HG03469 (cell line): ENCODE measurements around the gene NTM.
A peak's percentile ranks its signal among the peaks of the same experiment; 100 is the strongest.

Experiments used
- ATAC-seq: cut with Tn5 transposase; IDR thresholded peaks from one replicate; pipeline ENCODE4 v1.9.1; 2021; ENCODE audit warnings: mild to moderate bottlenecking, moderate library complexity, moderate number of reproducible peaks; ENCODE audit not compliant: unreplicated experiment

The NTM gene

GRCh38 chr11:131695889-131696429 is 325.5 kb downstream of the NTM start:
- no peak for ATAC-seq

- no peak for ATAC-seq
Measured at GRCh38 chr11:131696690-131697089, 326.3 kb downstream of the NTM start.

DNA sequence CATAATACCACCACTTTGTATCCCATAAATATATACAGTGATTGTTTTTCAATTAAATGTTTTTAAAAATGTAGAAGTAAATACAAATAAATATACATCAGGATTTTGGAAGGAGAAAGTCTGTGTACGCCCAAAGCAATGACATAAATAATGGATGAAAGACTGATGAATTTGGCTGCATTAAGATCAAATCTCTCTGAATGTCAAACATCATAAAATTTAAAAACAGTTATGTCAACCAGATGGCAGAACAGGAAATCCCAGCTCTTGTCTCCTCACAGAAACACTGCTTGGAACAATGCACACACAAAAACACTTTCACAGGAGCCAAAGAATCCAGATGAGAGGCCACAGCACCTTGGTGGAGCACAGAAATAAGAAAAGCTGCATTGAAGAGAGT is 332.9 kb downstream of the NTM start:
- no peak for ATAC-seq

DNA sequence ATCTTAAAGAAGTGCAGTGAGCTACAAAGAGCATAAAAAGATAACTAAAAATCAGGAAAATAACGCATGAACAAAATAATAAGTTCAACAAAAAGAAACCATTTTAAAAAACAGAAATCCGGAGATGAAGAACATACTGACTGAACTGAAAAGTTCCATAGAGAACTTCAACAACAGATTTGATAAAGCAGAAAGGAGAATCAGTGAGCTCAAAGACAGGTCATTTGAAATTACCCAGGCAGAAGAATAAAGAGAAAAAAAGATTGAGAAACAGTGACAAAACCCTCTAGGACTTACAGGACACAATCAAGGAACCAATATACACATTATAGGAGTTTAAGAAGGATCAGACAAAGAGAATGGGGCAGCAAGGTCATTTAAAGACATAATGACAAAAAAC is 334.3 kb downstream of the NTM start:
- no peak for ATAC-seq

- no peak for ATAC-seq
Measured at GRCh38 chr11:131710511-131710910, 340.1 kb downstream of the NTM start.

DNA sequence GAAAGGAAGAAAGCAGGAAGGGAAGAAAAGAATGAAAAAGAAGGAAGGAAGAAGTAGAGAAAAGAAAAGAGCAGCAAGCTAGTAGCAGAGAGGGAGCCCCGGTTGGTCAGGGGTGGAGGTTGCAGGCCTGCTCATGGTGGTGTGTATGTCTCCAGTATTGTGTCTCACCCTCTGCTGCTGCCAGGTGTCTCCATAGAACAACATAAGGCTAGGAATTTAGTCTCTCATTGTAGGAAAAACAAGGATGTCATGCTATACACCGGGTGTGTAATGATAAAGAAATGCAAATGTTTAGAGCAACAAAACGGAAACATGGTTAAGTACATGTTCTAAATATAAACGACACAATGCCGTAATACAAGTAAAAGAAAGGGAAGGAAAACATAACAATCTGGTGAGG is 342.5 kb downstream of the NTM start:
- ATAC-seq: no peak

GRCh38 chr11:131713529-131714134 is 343.2 kb downstream of the NTM start:
- ATAC-seq: no peak

DNA sequence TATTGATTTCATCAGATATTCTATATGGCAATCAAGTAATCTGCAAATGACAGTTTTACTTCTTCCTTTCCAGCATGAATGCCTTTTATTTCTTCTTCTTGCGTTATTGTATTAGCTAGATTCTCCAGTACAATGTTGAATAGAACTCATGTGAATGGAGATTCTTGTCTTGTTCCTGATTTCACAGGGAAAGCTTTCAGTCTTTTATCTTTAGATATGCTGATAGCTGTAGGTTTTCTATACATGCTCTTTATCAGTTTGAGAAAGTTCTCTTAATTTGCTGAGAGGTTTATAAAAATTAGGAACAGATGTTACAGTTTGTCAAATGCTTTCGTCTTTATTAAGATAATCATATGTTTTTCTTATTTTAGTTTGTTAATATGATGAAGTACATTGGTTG is 347.2 kb downstream of the NTM start:
- no peak for ATAC-seq

DNA sequence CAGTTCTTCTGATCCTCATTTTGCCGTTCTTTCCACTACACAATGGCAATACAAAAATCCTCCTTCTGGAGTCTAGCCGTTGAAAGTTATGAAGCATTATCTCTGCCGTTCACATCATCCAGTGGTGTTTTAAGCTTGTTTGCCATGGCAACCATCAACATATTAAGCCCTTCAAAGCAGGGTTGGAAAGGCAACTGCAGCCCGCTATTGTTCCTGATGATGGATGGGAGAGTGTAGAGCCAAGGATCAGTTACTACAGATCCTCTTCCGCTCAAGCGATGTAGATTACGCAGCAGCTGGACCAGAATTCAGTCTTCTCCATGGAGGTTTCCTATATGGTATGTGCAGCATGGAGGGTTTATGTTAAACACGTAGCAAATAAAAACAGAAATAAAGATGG is 352.7 kb downstream of the NTM start:
- ATAC-seq: no peak

DNA sequence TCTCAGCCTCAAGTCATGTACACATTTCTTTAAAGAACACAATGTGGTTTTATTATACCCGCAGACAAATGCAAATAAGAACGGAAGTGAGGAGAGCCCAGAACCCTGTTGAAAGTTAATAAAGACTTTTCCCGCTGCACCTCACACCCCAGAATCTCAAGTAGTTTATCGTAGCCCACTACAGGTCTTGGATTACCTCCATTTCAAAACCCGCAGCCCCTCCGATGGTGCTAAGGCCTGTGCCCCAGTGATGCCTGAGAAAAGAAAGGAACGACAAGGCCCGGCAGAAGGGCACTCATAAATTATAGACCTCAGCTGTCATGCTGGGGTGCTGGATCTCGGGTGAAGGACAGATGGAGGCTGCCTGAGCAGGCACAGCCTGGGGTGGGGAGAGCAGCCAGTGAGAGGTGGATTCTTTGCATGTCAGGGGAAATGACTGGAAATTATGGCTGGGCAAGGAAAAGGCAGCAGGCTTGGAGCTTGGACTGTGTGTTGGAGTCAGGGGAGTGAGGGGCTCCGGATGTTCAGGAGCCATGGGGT is 354.1 kb downstream of the NTM start:
- no peak for ATAC-seq

- ATAC-seq: no peak
Measured at GRCh38 chr11:131734871-131735270, 364.5 kb downstream of the NTM start.

DNA sequence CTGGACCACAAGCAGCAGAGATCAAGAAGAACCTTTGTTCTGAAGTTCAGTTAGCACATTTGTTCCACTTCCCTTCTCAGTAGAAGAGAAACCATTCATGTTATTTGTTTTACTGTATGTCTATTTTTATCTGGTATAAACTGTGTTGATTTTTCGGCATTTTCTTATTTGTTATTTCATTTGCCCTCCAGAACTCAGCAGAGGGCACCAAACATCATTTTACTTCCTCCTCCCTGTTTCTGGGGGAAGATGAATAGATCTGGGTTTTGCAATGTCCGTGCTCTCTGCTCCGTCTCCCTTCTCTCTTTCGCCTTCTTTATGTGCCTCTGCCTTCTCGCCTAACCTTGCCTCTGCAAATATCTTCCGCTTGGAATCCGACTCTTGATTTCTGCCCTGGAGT is 366.9 kb downstream of the NTM start:
- ATAC-seq: no peak

DNA sequence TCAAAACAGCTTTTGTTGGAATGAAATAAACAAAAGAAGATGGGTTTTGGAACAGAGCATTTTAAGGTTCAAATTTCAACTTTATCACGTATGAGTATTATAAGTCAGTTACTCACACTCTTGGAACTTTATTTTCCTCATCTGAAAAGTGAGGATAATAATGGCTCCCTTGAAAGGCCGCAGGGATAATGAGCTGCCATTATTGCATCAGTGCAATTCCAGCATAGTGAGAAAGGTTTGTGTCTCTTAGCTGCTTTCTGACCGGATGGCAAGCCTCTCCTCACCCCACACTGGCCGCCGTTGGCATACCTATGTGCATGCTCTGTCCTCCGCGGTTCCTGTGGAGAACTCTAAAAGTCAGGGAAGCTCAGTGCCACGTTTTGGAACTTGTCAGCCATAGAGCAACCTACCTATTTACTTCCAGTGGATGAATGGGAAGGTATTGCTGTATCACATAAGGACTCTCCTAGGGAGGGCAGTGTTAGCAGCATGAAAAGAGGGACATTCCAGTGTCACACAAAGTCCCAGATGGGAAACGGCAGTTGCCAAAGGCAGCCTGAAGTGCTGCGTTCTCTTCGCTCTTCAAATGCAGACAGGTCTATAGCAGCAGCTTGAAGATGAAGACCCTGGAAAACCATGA is 368.9 kb downstream of the NTM start:
- ATAC-seq: no peak

DNA sequence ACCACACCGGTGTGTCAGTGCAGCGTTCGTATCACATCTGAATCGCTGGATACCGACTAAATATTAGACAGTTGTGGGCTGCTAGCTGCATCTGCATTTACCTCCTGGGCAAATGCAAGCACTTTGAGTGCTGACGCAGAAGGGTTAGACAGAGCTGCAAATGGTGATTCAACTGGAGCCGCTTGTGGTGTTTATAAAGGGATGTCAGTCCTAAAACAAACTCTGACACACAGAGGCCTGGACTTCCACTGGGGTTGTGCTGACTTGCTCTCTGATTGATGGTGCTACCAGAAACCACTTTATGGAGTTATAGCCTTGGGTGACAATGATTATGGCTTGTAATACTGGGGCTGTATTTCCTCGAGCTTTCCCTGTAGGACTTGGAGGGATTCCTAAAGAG is 374.4 kb downstream of the NTM start:
- no peak for ATAC-seq

- no peak for ATAC-seq
Measured at GRCh38 chr11:131745405-131745804, 375.0 kb downstream of the NTM start.

DNA sequence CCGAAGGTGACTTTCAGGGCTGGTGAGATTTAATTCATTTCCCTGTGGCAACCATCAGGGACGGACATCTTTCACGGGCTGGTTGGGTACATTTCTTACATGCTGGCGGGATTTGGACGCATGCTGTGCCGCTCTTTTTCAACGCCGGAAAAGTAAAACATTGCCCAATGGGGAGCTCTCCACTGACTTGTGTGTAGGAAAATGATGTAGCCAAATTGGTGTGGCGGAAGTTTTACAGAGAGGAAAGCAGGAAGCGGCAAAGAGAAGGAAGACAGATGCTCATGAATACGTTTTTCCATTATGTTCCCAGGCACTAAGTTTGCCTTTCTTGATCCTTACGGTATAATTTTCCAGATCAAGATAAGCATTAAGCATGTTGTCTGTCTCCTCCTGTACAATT is 375.8 kb downstream of the NTM start:
- ATAC-seq: no peak

- ATAC-seq: peak; percentile 86
Measured at GRCh38 chr11:131748151-131749050, 378.0 kb downstream of the NTM start.

- ATAC-seq: no peak
Measured at GRCh38 chr11:131749101-131749500, 378.7 kb downstream of the NTM start.

DNA sequence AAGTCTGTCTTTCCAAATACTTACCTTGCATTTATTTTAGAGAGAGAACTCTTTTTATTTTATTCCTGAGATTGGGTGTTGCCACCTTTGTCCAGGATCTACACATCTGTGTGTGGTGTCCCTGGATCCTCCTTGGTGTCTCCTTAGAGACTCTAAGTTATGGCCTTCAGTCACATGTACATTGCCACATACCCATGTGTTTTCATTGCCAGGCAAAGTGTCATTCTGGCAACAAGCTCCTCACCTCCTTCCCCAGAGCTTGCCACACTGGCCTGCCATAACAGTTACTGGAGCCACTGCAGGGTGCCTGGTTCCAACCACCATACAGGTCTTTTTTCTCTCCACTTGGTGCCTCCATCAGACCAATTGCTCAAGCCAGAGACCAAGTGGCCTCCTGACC is 379.7 kb downstream of the NTM start:
- ATAC-seq: no peak

DNA sequence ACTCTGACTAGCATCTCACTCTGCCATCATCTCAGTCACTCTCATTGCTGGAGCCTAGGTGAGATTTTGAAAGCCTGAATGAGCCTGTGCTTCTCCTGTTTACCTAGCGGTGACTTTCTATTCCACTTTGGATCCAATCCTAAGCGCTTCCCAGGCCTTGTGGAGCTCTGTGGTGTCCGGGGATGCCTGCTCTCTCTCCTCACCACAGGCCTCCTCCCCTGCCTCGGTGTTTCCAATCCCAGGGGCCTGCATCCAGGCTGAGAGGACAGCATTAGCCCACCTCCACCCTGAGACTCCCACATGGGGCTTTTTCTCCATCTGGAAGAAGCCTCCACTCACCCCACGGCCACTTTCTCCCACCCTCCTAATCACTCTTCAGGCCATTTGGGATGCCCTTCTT is 380.3 kb downstream of the NTM start:
- no peak for ATAC-seq

DNA sequence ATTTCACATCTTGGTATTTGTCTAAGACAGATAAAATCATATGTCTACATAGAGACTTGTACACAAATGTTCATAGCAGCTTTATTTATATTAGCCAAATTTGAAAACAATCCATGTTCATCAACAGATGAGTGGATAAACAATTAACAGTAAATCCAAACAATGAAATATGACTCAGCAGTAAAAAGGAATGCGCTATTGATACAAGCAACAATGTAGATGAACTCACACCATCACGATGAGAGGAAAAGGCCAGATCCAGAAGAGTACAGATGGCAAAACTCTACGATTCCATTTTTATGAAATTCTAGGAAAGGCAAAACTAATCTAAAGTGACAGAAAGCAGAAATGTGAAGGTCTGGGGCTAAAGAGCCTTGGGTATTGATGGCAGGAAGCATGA is 384.3 kb downstream of the NTM start:
- ATAC-seq: no peak
